GM18951 (cell line): ENCODE results near the gene STXBP5L.
"Not testable (repeated sequence)": the region's sequence is repeated elsewhere in the genome, so short reads cannot be mapped to it uniquely, and the experiment has no call there.

Experiments
- POLR2A ChIP-seq: IDR thresholded peaks from 4 replicates; pipeline ENCODE4 v1.6.1; 2011; ENCODE audit warnings: mild to moderate bottlenecking; ENCODE audit not compliant: insufficient read length, insufficient read depth; ENCODE audit errors: extremely low read depth
- in situ Hi-C: fragments of 300-500 bp; cut with MboI; formaldehyde crosslinking; loops from one replicate; pipeline ENCODE4 v1.12.0; 2022; ENCODE audit warnings: low sequenced_read_pairs, mixed read lengths, inconsistent platforms; ENCODE audit not compliant: unreplicated experiment

STXBP5L gene

DNA sequence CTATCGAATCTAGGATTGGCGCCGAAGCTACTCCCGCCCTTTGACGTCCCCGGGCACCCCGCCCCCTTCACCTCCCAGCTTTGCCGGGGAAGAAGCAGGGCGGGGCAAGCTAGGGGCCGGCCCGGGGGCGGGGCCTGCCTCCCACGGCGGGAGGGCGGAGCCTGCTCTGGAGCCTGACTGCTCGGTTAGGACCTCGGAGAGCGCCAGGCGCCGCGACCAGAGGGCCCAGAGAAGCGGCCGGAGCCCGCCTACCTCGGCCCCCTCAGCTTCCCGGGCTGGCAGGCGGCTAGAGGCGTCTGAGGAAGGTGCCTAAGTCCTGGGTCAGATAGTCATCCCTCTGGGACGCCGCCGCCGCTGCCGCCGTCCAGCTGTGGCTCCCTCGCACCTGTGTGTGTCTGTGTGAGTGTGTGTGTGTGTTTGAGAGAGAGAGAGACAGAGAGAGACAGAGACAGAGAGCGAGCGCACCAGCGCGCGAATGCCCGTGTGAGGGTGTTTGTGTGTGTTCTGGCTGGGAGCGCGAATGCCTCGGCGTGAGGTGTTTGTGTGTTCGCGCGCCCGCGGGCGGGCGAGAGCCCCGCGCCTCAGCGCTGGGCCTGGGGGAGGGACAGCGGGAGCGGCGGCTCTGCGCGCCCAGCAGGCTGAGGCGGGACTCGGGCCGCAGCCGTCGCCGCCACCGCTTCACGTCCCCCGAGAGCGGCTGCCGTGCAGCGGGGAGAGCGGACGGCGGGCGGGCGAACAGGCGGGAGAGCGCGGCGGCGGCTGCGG, at the start of gene STXBP5L:
TSS of gene STXBP5L (plus strand) at position 176 of the 765 bp plus-strand sequence. CDS start 1,374 bp downstream, outside the sequence.
- in situ Hi-C loops, result no loop called here
- TF ChIP-seq POLR2A, result no peak

GRCh38 chr3:120858521-120858920, 49.5 kb upstream of the STXBP5L start:
- no peak for TF ChIP-seq POLR2A
- in situ Hi-C loops, result no loop called here

GRCh38 chr3:120864541-120864940, 43.5 kb upstream of the STXBP5L start:
- no peak for TF ChIP-seq POLR2A
- in situ Hi-C loops, result no loop called here

- in situ Hi-C loops, result no loop called here
- no peak for TF ChIP-seq POLR2A
Measured at GRCh38 chr3:120875507-120875906, 32.5 kb upstream of the STXBP5L start.

DNA sequence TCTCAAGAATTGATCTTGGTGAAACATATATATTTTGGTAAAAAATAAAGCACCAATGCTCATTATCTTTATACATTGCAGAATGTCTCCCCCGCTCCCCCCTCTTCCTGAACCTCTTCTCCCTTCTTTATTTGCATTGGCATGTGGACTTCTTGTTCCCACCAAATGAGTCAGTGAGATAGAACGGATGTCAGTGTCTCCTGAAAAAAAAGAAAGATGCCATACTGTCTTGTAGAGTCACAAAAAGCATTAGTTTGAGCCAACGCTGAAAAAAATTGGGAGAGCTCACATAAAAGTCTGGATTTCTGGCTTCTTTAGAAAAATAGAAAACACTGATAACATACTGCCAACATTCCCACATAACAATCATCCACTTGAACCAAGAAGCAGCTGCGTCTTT, 32.0 kb upstream of the STXBP5L start:
- in situ Hi-C loops, result no loop called here
- no peak for TF ChIP-seq POLR2A

- TF ChIP-seq POLR2A, result no peak
- in situ Hi-C loops, result no loop called here
Measured at GRCh38 chr3:120879411-120879810, 28.6 kb upstream of the STXBP5L start.

GRCh38 chr3:120892921-120893320, 15.1 kb upstream of the STXBP5L start:
- TF ChIP-seq POLR2A, result no peak
- in situ Hi-C loops, result no loop called here

DNA sequence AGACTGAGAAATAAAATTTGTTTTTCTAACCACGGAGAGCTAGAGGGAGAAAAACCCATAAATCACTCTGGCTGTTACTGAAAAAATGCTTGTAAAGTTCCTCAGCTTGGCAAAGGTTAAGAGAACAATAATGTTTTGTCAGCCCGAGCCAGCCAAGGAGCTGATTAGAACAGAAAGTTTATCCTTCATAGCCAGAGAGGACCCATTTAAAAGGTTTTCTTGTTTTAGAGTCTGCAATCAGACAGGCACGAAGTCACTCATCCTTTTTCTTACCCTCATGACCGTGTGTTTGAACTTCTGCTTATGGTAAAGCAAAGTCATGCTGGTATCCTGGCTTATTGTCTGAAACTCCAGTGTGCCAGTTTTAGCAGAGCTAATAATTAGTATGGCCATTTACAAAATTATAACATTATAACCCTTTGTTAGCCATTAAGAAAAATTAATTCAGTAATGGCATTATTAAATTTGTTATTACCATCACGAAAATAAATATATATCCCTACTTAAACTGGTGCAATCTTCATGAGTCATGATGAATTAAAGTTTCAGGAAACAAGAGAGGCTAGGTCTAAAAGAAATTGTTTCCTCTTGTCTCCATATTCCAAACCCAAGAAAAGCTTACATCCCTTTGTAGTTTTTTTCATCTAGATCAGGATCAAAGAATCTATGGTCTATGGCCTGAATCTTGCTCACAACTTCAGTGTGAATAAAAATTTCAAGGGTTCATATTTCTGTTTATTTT, 13.5 kb upstream of the STXBP5L start:
- in situ Hi-C loops, result no loop called here
- TF ChIP-seq POLR2A, result no peak

GRCh38 chr3:120901716-120902115, 6.3 kb upstream of the STXBP5L start:
- in situ Hi-C loops, result not testable (repeated sequence)

- in situ Hi-C loops, result no loop called here
- no peak for TF ChIP-seq POLR2A
Measured at GRCh38 chr3:120903221-120903620, 4.8 kb upstream of the STXBP5L start.

- TF ChIP-seq POLR2A, result no peak
- in situ Hi-C loops, result no loop called here
Measured at GRCh38 chr3:120907659-120908029, 361 bp upstream of the STXBP5L start.

GRCh38 chr3:120908795-120909601, 993 bp downstream of the STXBP5L start:
- TF ChIP-seq POLR2A, result no peak
- in situ Hi-C loops, result no loop called here

GRCh38 chr3:120909602-120909878, 1.5 kb downstream of the STXBP5L start:
- TF ChIP-seq POLR2A, result no peak

More at GRCh38 chr3:120909602-120909878, 1.5 kb downstream of the STXBP5L start:
- in situ Hi-C loops, result no loop called here
